GM12878 (cell line): ENCODE results near the gene OCA2. TPM values are rescaled to one million over a fixed set of nuclear protein-coding genes. Genes with fewer than 3 reads are reported as not detected.

Source experiments
- ATAC-seq: fragments of 200-7000 bp; cut with Tn5 transposase; 3 replicates; pipeline ENCODE4 v1.9.1; 2020; ENCODE audit warnings: mild to moderate bottlenecking, moderate library complexity
- BruUV-seq: library from RNA; stranded (reverse); fragments of 400-500 nt; replicated peaks from 2 replicates; lab custom pipeline; 2021; lab: Mats Ljungman, UMichigan
- CTCF ChIA-PET: fragments of 300-600 bp; sonication (Branson Sonifier 250); formaldehyde crosslinking; extraction: SDS; loops from one replicate; lab custom pipeline; 2021; ENCODE audit warnings: inconsistent platforms; lab: Yijun Ruan, JAX
- POLR2A ChIA-PET: fragments of 350-600 bp; formaldehyde crosslinking; extraction: SDS; loops from one replicate; lab custom pipeline; 2021; ENCODE audit warnings: inconsistent platforms; lab: Charles Lee
- RAD21 ChIA-PET: fragments of 300-600 bp; sonication (Branson Sonifier 250); formaldehyde crosslinking; loops from one replicate; lab custom pipeline; 2023; ENCODE audit warnings: antibody characterized with exemption; ENCODE audit not compliant: unreplicated experiment; lab: Charles Lee
- SMC1A ChIA-PET: fragments of 300-600 bp; sonication (Branson Sonifier 250); formaldehyde crosslinking; loops from one replicate; lab custom pipeline; 2023; ENCODE audit not compliant: unreplicated experiment, uncharacterized antibody; lab: Charles Lee
- DNase-seq: peaks from one replicate; pipeline ENCODE4 v3.0.0-alpha.2; 2011; ENCODE audit warnings: low read depth, low spot score
- FAIRE-seq: peaks from 3 replicates; lab custom pipeline; 2011; peaks lifted over from hg19 to GRCh38; lab: Jason Lieb, UNC
- H2AFZ ChIP-seq: 2 replicates; pipeline ENCODE4 v1.6.0; 2011; ENCODE audit warnings: low read depth, low read length, control low read depth; ENCODE audit not compliant: control insufficient read depth
- H3K27ac ChIP-seq: 2 replicates; pipeline ENCODE4 v1.5.1; 2011; ENCODE audit warnings: control low read depth; ENCODE audit not compliant: control insufficient read depth, insufficient read depth
- H3K27me3 ChIP-seq, 2 experiments: replicated peaks in 1 of 2; 2 replicates each; pipeline versions ENCODE4 v1.6.0 to v1.6.1; 2011; ENCODE audit warnings: low read length in 1 of 2; ENCODE audit not compliant: control insufficient read depth in 2 of 2, insufficient read depth in 2 of 2
- H3K36me3 ChIP-seq, 2 experiments: 2 replicates each; pipeline ENCODE4 v1.5.1; 2011; ENCODE audit warnings: low read length in 1 of 2; ENCODE audit not compliant: control insufficient read depth in 2 of 2, insufficient read depth in 2 of 2
- H3K4me1 ChIP-seq: 2 replicates; pipeline ENCODE4 v1.6.1; 2011; ENCODE audit warnings: mild to moderate bottlenecking, low read length, moderate library complexity, mixed read lengths; ENCODE audit not compliant: control insufficient read depth, insufficient read depth
- H3K4me2 ChIP-seq: 2 replicates; pipeline ENCODE4 v1.6.0; 2011; ENCODE audit warnings: control low read depth; ENCODE audit not compliant: control insufficient read depth, insufficient read depth
- H3K4me3 ChIP-seq: fragments of 200-600 bp; sonication (generic); 2 replicates; pipeline ENCODE4 v1.5.1; 2016
- H3K79me2 ChIP-seq: 2 replicates; pipeline ENCODE4 v1.6.0; 2011; ENCODE audit warnings: low read length; ENCODE audit not compliant: control insufficient read depth, insufficient read depth
- H3K9ac ChIP-seq: 2 replicates; pipeline ENCODE4 v1.8.0; 2011; ENCODE audit warnings: low read length, control low read depth, mixed read lengths; ENCODE audit not compliant: control insufficient read depth, insufficient read depth
- H3K9me3 ChIP-seq: replicated peaks from 3 replicates; pipeline ENCODE4 v1.5.1; 2011; ENCODE audit warnings: mild to moderate bottlenecking, low read length; ENCODE audit not compliant: control insufficient read depth, insufficient read depth
- H4K20me1 ChIP-seq: 2 replicates; pipeline ENCODE4 v1.6.0; 2011; ENCODE audit not compliant: control insufficient read depth, insufficient read depth
- ASH2L ChIP-seq: fragments of 300-600, 200-600 bp; sonication (generic); IDR thresholded peaks from 2 replicates; pipeline ENCODE4 v1.6.1; 2017; ENCODE audit warnings: low read depth, mild to moderate bottlenecking, borderline replicate concordance
- CREB1 ChIP-seq: IDR thresholded peaks from 2 replicates; pipeline ENCODE4 v1.6.1; 2012; ENCODE audit warnings: low read depth, mild to moderate bottlenecking, inconsistent platforms
- CREM ChIP-seq: IDR thresholded peaks from 2 replicates; pipeline ENCODE4 v1.6.1; 2014; ENCODE audit warnings: antibody characterized with exemption, low read depth
- E2F8 ChIP-seq: fragments of 450-650 bp; IDR thresholded peaks from 2 replicates; pipeline ENCODE4 v1.6.1; 2018; ENCODE audit warnings: mild to moderate bottlenecking, low read depth, moderate library complexity; ENCODE audit not compliant: partially characterized antibody
- ESRRA ChIP-seq: IDR thresholded peaks from 2 replicates; pipeline ENCODE4 v1.6.1; 2012; ENCODE audit warnings: mild to moderate bottlenecking, low read length, improper control_type of control experiment
- ETV6 ChIP-seq, 2 experiments: fragments of 450-650 bp in 1 of 2; IDR thresholded peaks in 1 of 2; conservative IDR thresholded peaks in 1 of 2; 2 replicates each; pipeline ENCODE4 v1.6.1; 2014; ENCODE audit warnings: antibody characterized with exemption in 1 of 2, borderline replicate concordance in 1 of 2, low read depth in 1 of 2, mild to moderate bottlenecking in 1 of 2, moderate library complexity in 1 of 2
- IKZF1 ChIP-seq: fragments of 450-650 bp; conservative IDR thresholded peaks from 2 replicates; pipeline ENCODE4 v1.6.1; 2017; ENCODE audit warnings: antibody characterized with exemption, mild to moderate bottlenecking
- IRF4 ChIP-seq: IDR thresholded peaks from 2 replicates; pipeline ENCODE4 v1.6.1; 2011; ENCODE audit warnings: low read depth, low read length
- KAT2A ChIP-seq: conservative IDR thresholded peaks from 2 replicates; pipeline ENCODE4 v1.6.1; 2011; ENCODE audit warnings: low read depth, low read length; ENCODE audit not compliant: control insufficient read depth
- LARP7 ChIP-seq: fragments of 450-650 bp; IDR thresholded peaks from 2 replicates; pipeline ENCODE4 v1.6.1; 2017; ENCODE audit warnings: mild to moderate bottlenecking
- MTA2 ChIP-seq: fragments of 450-650 bp; IDR thresholded peaks from 2 replicates; pipeline ENCODE4 v1.6.1; 2016; ENCODE audit warnings: low read depth, mild to moderate bottlenecking, moderate library complexity
- PAX5 ChIP-seq: IDR thresholded peaks from 2 replicates; pipeline ENCODE4 v1.6.1; 2011; ENCODE audit warnings: low read depth, low read length, borderline replicate concordance
- PBX3 ChIP-seq: IDR thresholded peaks from 2 replicates; pipeline ENCODE4 v1.6.1; 2011; ENCODE audit warnings: mild to moderate bottlenecking, low read depth, low read length, moderate library complexity; ENCODE audit not compliant: insufficient replicate concordance
- POLR2AphosphoS2 ChIP-seq: IDR thresholded peaks from 2 replicates; pipeline ENCODE4 v1.6.1; 2011; ENCODE audit warnings: low read depth, mild to moderate bottlenecking, low read length, improper control_type of control experiment, moderate library complexity
- TAF1 ChIP-seq: IDR thresholded peaks from 2 replicates; pipeline ENCODE4 v1.6.1; 2011; ENCODE audit warnings: mild to moderate bottlenecking, low read depth, low read length, borderline replicate concordance
- WRNIP1 ChIP-seq: IDR thresholded peaks from 2 replicates; pipeline ENCODE4 v1.6.1; 2011; ENCODE audit warnings: low read depth, low read length, improper control_type of control experiment, borderline replicate concordance
- ZNF24 ChIP-seq: fragments of 450-650 bp; IDR thresholded peaks from 2 replicates; pipeline ENCODE4 v1.6.1; 2017; ENCODE audit warnings: antibody characterized with exemption, mild to moderate bottlenecking
- WGBS: methylation state at CpG from one replicate; pipeline ENCODE4 v1.1.6; 2016; ENCODE audit warnings: low lambda C conversion rate; ENCODE audit not compliant: insufficient replicate concordance, insufficient coverage; ENCODE audit errors: missing lambda C conversion rate; 5-methylcytosine and 5-hydroxymethylcytosine counted together
- in situ Hi-C: fragments of 300-500 bp; cut with MboI; formaldehyde crosslinking; loops from 9 replicates; pipeline ENCODE4 v1.14.3; 2018; ENCODE audit warnings: mixed read lengths
- intact Hi-C: fragments of 100-400 bp; cut with micrococcal nuclease; formaldehyde crosslinking; loops from one replicate; pipeline ENCODE4 v1.14.2; 2022; ENCODE audit not compliant: unreplicated experiment
- polyA plus RNA-seq, 11 experiments: library from polyadenylated mRNA; depleted of rRNA in 4 of 11; unstranded in 6 of 11; stranded (reverse) in 5 of 11; fragments of >200 nt; fragmentation: Nextera tagmentation in 4 of 11; fragmentation: Illumina TruSeq in 1 of 11; extraction: Ambion mirVana in 4 of 11; extraction: Trizol in 1 of 11; gene quantifications; 1 replicate in 1 of 11; 2 replicates in 10 of 11; pipeline versions ENCODE4 v1.2.1 to v1.2.3, GENCODE V29; 2011 to 2016; ENCODE audit warnings: inconsistent platforms in 2 of 11, missing spikeins in 2 of 11, low read depth in 1 of 11
- total RNA-seq, 4 experiments: library from RNA; depleted of rRNA in 3 of 4; stranded (reverse); fragments of >200 nt in 3 of 4; fragmentation: Illumina TruSeq in 1 of 4; extraction: Trizol in 1 of 4; gene quantifications; 2 replicates each; pipeline versions ENCODE4 v1.2.1 to v1.2.3, GENCODE V29; 2013 to 2021
- TF ChIP-seq, protein P1 (sequence below): fragments of 450-650 bp; IDR thresholded peaks from 2 replicates; pipeline ENCODE4 v1.6.1; 2018; ENCODE audit warnings: borderline replicate concordance, mild to moderate bottlenecking; ENCODE audit not compliant: partially characterized antibody

The OCA2 gene
- total and polyA plus RNA-seq, 10 of the 15 experiments (the other 5 are each of a cell fraction or from before 2014, with no cell fraction given): 0.04 to 1.8 TPM; not detected in 8

- TF ChIP-seq CREB1 (no peak), IKZF1 (no peak)
These were observed 159.9 kb downstream of the OCA2 start (continued) for GRCh38 chr15:27939246-27939645.

DNA sequence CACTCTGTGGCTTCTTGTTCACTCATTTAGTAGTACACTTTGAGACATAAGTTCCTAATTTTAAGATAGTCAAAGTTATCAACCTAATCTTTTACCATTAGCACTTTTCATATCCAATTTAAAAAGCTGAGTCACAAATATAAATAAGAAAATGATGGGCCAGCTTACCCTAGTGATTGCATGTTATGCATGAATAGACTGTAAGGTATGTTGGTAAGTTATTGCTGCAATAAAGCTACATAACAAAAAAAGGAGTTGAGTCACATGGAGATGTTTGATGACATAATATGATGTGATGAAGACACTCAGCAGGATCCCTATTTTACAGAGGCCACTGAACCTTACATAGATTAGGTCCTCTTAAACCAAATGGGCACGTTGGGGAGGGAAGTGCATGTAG, 161.3 kb downstream of the OCA2 start:
- RAD21 ChIA-PET: no interaction called here
- CTCF ChIA-PET: no interaction called here
- in situ Hi-C loops (no loop called here), intact Hi-C loops (no loop called here)
- Histone ChIP-seq H3K4me3 (no peak overlapping the region), H3K36me3 (no peaks in the 10 kb centered on the region), H3K4me1 (no peaks in the 10 kb centered on the region), H3K9me3 (no peaks in the 10 kb centered on the region; the same call in 2 of the 3 replicates), H2AFZ (no peak overlapping the region), H4K20me1 (no peaks in the 10 kb centered on the region), H3K9ac (no peak overlapping the region), H3K4me2 (no peak overlapping the region), H3K79me2 (no peaks in the 10 kb centered on the region), H3K27ac (no peak overlapping the region), H3K27me3 (no peaks in the 10 kb centered on the region)
- SMC1A ChIA-PET: no interaction called here
- DNase-seq (no peak), FAIRE-seq (no peak), ATAC-seq (no peak)
- 0% methylated on average over 1 of the region's 1 CpG for WGBS
- POLR2A ChIA-PET: no interaction called here
- TF ChIP-seq E2F8: no peak
- no peak for TF ChIP-seq TAF1
- TF ChIP-seq, protein P1, sequence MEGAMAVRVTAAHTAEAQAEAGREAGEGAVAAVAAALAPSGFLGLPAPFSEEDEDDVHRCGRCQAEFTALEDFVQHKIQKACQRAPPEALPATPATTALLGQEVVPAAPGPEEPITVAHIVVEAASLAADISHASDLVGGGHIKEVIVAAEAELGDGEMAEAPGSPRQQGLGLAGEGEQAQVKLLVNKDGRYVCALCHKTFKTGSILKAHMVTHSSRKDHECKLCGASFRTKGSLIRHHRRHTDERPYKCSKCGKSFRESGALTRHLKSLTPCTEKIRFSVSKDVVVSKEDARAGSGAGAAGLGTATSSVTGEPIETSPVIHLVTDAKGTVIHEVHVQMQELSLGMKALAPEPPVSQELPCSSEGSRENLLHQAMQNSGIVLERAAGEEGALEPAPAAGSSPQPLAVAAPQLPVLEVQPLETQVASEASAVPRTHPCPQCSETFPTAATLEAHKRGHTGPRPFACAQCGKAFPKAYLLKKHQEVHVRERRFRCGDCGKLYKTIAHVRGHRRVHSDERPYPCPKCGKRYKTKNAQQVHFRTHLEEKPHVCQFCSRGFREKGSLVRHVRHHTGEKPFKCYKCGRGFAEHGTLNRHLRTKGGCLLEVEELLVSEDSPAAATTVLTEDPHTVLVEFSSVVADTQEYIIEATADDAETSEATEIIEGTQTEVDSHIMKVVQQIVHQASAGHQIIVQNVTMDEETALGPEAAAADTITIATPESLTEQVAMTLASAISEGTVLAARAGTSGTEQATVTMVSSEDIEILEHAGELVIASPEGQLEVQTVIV: no peak
- TF ChIP-seq ETV6 (conservative IDR thresholded peaks at IDR 0.05 in 1 of 2, IDR thresholded peaks at IDR 0.05 in 1 of 2; ENCODE audit: borderline replicate concordance in 1 of 2, low read depth in 1 of 2): no peak
- TF ChIP-seq IRF4: no peak
- TF ChIP-seq KAT2A: no peak
- TF ChIP-seq PAX5: no peak
- TF ChIP-seq LARP7: no peak
- no peak for TF ChIP-seq WRNIP1
- TF ChIP-seq PBX3: no peak
- TF ChIP-seq ESRRA: no peak
- TF ChIP-seq MTA2: no peak
- TF ChIP-seq POLR2AphosphoS2: no peak
- no peak for TF ChIP-seq ASH2L
- no peak for TF ChIP-seq CREM
- no peak for TF ChIP-seq ZNF24
- no TSS peak for BruUV-seq
